Liver (tissue), 9 donors: Measurements from ENCODE around the gene INPP5A. TPM values are rescaled to one million over a fixed set of nuclear protein-coding genes. Genes with fewer than 3 reads are reported as not detected.

Experiments
- DNase-seq: peaks from one replicate; pipeline ENCODE4 v3.0.0-alpha.2; 2017; ENCODE audit warnings: low spot score
- H3K27ac ChIP-seq, 2 donors: one replicate each; pipeline ENCODE4 v1.7.0; 2013; ENCODE audit warnings: inconsistent platforms in 2 of 2, low read length in 2 of 2, control low read depth in 1 of 2, low read depth in 1 of 2, mild to moderate bottlenecking in 1 of 2
- H3K27me3 ChIP-seq, 4 donors: one replicate each; pipeline versions ENCODE4 v1.6.1 to v1.7.0; 2013; ENCODE audit warnings: low read length in 3 of 4, inconsistent platforms in 1 of 4, mild to moderate bottlenecking in 1 of 4, moderate library complexity in 1 of 4; ENCODE audit not compliant: control insufficient read depth in 4 of 4, insufficient read depth in 4 of 4
- H3K36me3 ChIP-seq, 4 donors: one replicate each; pipeline versions ENCODE4 v1.6.1 to v1.7.0; 2013; ENCODE audit warnings: low read length in 3 of 4, mild to moderate bottlenecking in 3 of 4, low read depth in 1 of 4, moderate library complexity in 1 of 4; ENCODE audit not compliant: control insufficient read depth in 4 of 4, insufficient read depth in 3 of 4
- H3K4me1 ChIP-seq, 4 donors: one replicate each; pipeline versions ENCODE4 v1.6.1 to v1.7.0; 2013; ENCODE audit warnings: low read length in 3 of 4, mild to moderate bottlenecking in 3 of 4, moderate library complexity in 1 of 4; ENCODE audit not compliant: control insufficient read depth in 4 of 4, insufficient read depth in 4 of 4
- H3K4me3 ChIP-seq, 3 donors: one replicate each; pipeline versions ENCODE4 v1.6.1 to v1.7.0; 2013; ENCODE audit warnings: low read length in 3 of 3, control low read depth in 1 of 3, low read depth in 1 of 3, mild to moderate bottlenecking in 1 of 3
- H3K9ac ChIP-seq, 2 donors: one replicate each; pipeline ENCODE4 v1.7.0; 2013; ENCODE audit warnings: low read length in 2 of 2, mild to moderate bottlenecking in 2 of 2, moderate library complexity in 2 of 2, control low read depth in 1 of 2, low read depth in 1 of 2
- H3K9me3 ChIP-seq, 4 donors: one replicate each; pipeline versions ENCODE4 v1.6.1 to v1.7.0; 2013; ENCODE audit warnings: low read length in 3 of 4; ENCODE audit not compliant: control insufficient read depth in 4 of 4
- ATF3 ChIP-seq: IDR thresholded peaks from 2 replicates; pipeline ENCODE4 v1.6.1; 2016; ENCODE audit warnings: antibody characterized with exemption
- FOXA1 ChIP-seq: IDR thresholded peaks from 2 replicates; pipeline ENCODE4 v1.6.1; 2016; ENCODE audit warnings: antibody characterized with exemption
- FOXA2 ChIP-seq: IDR thresholded peaks from 2 replicates; pipeline ENCODE4 v1.6.1; 2016; ENCODE audit warnings: antibody characterized with exemption
- HNF4A ChIP-seq, 2 donors: conservative IDR thresholded peaks; 2 replicates each; pipeline ENCODE4 v1.6.1; 2016; ENCODE audit warnings: antibody characterized with exemption in 2 of 2, mild to moderate bottlenecking in 2 of 2
- HNF4G ChIP-seq: IDR thresholded peaks from 2 replicates; pipeline ENCODE4 v1.6.1; 2016; ENCODE audit warnings: antibody characterized with exemption
- JUND ChIP-seq, 2 donors: IDR thresholded peaks; 2 replicates each; pipeline ENCODE4 v1.6.1; 2016; ENCODE audit warnings: antibody characterized with exemption in 2 of 2
- MAX ChIP-seq: IDR thresholded peaks from 2 replicates; pipeline ENCODE4 v1.6.1; 2016; ENCODE audit warnings: antibody characterized with exemption
- RAD21 ChIP-seq, 2 donors: IDR thresholded peaks; 2 replicates each; pipeline ENCODE4 v1.6.1; 2016; ENCODE audit warnings: antibody characterized with exemption in 2 of 2, mild to moderate bottlenecking in 2 of 2
- RXRA ChIP-seq, 2 donors: IDR thresholded peaks; 2 replicates each; pipeline ENCODE4 v1.6.1; 2017 to 2018; ENCODE audit warnings: antibody characterized with exemption in 2 of 2, mild to moderate bottlenecking in 1 of 2
- SP1 ChIP-seq: IDR thresholded peaks from 2 replicates; pipeline ENCODE4 v1.6.1; 2018; ENCODE audit warnings: antibody characterized with exemption, mild to moderate bottlenecking
- TAF1 ChIP-seq: conservative IDR thresholded peaks from 2 replicates; pipeline ENCODE4 v1.6.1; 2016; ENCODE audit warnings: antibody characterized with exemption, mild to moderate bottlenecking
- YY1 ChIP-seq: IDR thresholded peaks from 2 replicates; pipeline ENCODE4 v1.6.1; 2016; ENCODE audit warnings: antibody characterized with exemption, mild to moderate bottlenecking
- WGBS: extraction: QIAGEN DNeasy Blood & Tissue Kit; methylation state at CpG from one replicate; pipeline ENCODE4 v1.1.7; 2013; 5-methylcytosine and 5-hydroxymethylcytosine counted together
- polyA plus RNA-seq, 2 donors: library from polyadenylated mRNA; stranded (reverse) in 1 of 2; unstranded in 1 of 2; fragments of 200-250 nt in 1 of 2; fragments of >200 nt in 1 of 2; fragmentation: Nextera tagmentation in 1 of 2; extraction: Ambion mirVana in 1 of 2; gene quantifications; one replicate each; pipeline versions ENCODE4 v1.2.1 to v1.2.3, GENCODE V29; 2013 to 2015
- total RNA-seq, 2 donors: library from RNA; depleted of rRNA; stranded (reverse); fragments of >200 nt; gene quantifications; one replicate each; pipeline ENCODE4 v1.2.3, GENCODE V29; 2014
- TF ChIP-seq, protein P1 (sequence below): IDR thresholded peaks from 2 replicates; pipeline ENCODE4 v1.6.1; 2016; ENCODE audit warnings: antibody characterized with exemption, mild to moderate bottlenecking
- TF ChIP-seq, protein P2 (sequence below): IDR thresholded peaks from 2 replicates; pipeline ENCODE4 v1.6.1; 2016; ENCODE audit warnings: antibody characterized with exemption
- TF ChIP-seq, protein P3 (sequence below): fragments of 150-350 bp; IDR thresholded peaks from 2 replicates; pipeline ENCODE4 v1.5.1; 2017; ENCODE audit warnings: improper control_type of control experiment, low read depth, low read length; ENCODE audit not compliant: missing input control
- donor health status: healthy.
- donor health status: healthy.
- donor health status: healthy.
- donor health status: healthy.
- donor health status: healthy.

The INPP5A gene
- total and polyA plus RNA-seq, 4 donors, result 4.3 to 26.5 (median 10.9) TPM

DNA sequence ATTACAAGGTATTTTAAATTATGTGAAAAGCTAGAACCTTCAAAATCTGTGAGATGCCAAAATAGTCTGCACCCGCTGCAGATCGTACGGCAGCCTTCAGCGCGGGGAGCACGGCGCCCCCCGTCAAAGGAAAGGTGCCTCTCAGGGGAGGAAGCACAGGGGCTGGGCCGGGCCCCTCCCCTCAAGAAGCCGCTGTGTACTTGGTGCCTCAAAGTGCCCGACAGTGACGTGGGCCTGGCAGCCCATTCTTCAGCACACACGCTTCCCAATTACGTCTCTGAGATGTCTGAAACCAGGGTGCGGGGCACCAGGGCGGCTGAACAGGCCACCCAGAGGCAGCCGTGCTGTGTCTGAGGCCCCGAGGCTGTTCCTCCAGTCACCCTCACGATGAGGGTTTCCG lies 116.1 kb downstream of the INPP5A start:
- Histone ChIP-seq H3K27ac (no peak overlapping the region), H3K27me3 (no peaks in the 10 kb centered on the region), H3K4me1 (peaks cover 0 to 20% (median 8%) of the 10 kb centered on the region in 4 donors), H3K4me3 (no peak overlapping the region), H3K36me3 (peaks cover 0 to 20% (median 2%) of the 10 kb centered on the region in 4 donors), H3K9ac (no peak overlapping the region), H3K9me3 (no peaks in the 10 kb centered on the region)
- TF ChIP-seq, protein P1, sequence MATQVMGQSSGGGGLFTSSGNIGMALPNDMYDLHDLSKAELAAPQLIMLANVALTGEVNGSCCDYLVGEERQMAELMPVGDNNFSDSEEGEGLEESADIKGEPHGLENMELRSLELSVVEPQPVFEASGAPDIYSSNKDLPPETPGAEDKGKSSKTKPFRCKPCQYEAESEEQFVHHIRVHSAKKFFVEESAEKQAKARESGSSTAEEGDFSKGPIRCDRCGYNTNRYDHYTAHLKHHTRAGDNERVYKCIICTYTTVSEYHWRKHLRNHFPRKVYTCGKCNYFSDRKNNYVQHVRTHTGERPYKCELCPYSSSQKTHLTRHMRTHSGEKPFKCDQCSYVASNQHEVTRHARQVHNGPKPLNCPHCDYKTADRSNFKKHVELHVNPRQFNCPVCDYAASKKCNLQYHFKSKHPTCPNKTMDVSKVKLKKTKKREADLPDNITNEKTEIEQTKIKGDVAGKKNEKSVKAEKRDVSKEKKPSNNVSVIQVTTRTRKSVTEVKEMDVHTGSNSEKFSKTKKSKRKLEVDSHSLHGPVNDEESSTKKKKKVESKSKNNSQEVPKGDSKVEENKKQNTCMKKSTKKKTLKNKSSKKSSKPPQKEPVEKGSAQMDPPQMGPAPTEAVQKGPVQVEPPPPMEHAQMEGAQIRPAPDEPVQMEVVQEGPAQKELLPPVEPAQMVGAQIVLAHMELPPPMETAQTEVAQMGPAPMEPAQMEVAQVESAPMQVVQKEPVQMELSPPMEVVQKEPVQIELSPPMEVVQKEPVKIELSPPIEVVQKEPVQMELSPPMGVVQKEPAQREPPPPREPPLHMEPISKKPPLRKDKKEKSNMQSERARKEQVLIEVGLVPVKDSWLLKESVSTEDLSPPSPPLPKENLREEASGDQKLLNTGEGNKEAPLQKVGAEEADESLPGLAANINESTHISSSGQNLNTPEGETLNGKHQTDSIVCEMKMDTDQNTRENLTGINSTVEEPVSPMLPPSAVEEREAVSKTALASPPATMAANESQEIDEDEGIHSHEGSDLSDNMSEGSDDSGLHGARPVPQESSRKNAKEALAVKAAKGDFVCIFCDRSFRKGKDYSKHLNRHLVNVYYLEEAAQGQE, result no peak
- 96% methylated on average over 20 of the region's 20 CpGs for WGBS
- DNase-seq, result no peak

- peaks cover 0 to 20% (median 4%) of the 10 kb centered on the region in 4 donors for H3K36me3 ChIP-seq
- no peak for DNase-seq
- H3K27ac ChIP-seq, result no peak overlapping the region
- TF ChIP-seq RAD21 (IDR thresholded peaks at IDR 0.05) (no peak), ATF3 (no peak), FOXA2 (no peak), YY1 (no peak), TAF1 (no peak), HNF4A (conservative IDR thresholded peaks at IDR 0.05) (no peak), FOXA1 (no peak), SP1 (no peak), JUND (IDR thresholded peaks at IDR 0.05) (no peak), RXRA (IDR thresholded peaks at IDR 0.05) (no peak), MAX (no peak), HNF4G (no peak)
- TF ChIP-seq, protein P2, sequence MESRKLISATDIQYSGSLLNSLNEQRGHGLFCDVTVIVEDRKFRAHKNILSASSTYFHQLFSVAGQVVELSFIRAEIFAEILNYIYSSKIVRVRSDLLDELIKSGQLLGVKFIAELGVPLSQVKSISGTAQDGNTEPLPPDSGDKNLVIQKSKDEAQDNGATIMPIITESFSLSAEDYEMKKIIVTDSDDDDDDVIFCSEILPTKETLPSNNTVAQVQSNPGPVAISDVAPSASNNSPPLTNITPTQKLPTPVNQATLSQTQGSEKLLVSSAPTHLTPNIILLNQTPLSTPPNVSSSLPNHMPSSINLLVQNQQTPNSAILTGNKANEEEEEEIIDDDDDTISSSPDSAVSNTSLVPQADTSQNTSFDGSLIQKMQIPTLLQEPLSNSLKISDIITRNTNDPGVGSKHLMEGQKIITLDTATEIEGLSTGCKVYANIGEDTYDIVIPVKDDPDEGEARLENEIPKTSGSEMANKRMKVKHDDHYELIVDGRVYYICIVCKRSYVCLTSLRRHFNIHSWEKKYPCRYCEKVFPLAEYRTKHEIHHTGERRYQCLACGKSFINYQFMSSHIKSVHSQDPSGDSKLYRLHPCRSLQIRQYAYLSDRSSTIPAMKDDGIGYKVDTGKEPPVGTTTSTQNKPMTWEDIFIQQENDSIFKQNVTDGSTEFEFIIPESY, result no peak
- TF ChIP-seq, protein P3, sequence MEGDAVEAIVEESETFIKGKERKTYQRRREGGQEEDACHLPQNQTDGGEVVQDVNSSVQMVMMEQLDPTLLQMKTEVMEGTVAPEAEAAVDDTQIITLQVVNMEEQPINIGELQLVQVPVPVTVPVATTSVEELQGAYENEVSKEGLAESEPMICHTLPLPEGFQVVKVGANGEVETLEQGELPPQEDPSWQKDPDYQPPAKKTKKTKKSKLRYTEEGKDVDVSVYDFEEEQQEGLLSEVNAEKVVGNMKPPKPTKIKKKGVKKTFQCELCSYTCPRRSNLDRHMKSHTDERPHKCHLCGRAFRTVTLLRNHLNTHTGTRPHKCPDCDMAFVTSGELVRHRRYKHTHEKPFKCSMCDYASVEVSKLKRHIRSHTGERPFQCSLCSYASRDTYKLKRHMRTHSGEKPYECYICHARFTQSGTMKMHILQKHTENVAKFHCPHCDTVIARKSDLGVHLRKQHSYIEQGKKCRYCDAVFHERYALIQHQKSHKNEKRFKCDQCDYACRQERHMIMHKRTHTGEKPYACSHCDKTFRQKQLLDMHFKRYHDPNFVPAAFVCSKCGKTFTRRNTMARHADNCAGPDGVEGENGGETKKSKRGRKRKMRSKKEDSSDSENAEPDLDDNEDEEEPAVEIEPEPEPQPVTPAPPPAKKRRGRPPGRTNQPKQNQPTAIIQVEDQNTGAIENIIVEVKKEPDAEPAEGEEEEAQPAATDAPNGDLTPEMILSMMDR, result no peak
- TF ChIP-seq, protein P1, result no peak
- no peaks in the 10 kb centered on the region for H3K9me3 ChIP-seq
- no peak overlapping the region for H3K9ac ChIP-seq
- no peak overlapping the region for H3K4me3 ChIP-seq
- H3K4me1 ChIP-seq, result peaks cover 0 to 23% (median 9%) of the 10 kb centered on the region in 4 donors
- no peaks in the 10 kb centered on the region for H3K27me3 ChIP-seq
- WGBS, result 93% methylated on average over 12 of the region's 12 CpGs
Observed at GRCh38 chr10:132654121-132654571, 116.6 kb downstream of the INPP5A start.
